Activated CD4-positive, alpha-beta T cell treated with anti-CD3 and anti-CD28 coated beads, Interleukin-2, amount 10 ng/mL, durations not matched to agents 7 days and 5 days (primary cell): ENCODE measurements around the gene TMEM145. TPM values are rescaled to one million over a fixed set of nuclear protein-coding genes. Genes with fewer than 3 reads are reported as not detected.

Source experiments
- CTCF ChIA-PET: fragments of 350-600 bp; sonication (Branson Sonifier 250); formaldehyde crosslinking; loops from one replicate; lab custom pipeline; 2021; ENCODE audit warnings: antibody characterized with exemption; lab: Charles Lee
- POLR2A ChIA-PET: fragments of 350-600 bp; sonication (Branson Sonifier 250); formaldehyde crosslinking; loops from one replicate; lab custom pipeline; 2021; ENCODE audit warnings: antibody characterized with exemption; lab: Charles Lee
- DNase-seq: peaks from one replicate; pipeline ENCODE4 v3.0.0-alpha.2; 2020
- H3K27ac Mint-ChIP-seq: one replicate; pipeline ENCODE4 v1.8.0; 2021; ENCODE audit warnings: mild to moderate bottlenecking, moderate library complexity, mixed read lengths
- H3K27me3 Mint-ChIP-seq: one replicate; pipeline ENCODE4 v1.8.0; 2021; ENCODE audit warnings: mixed read lengths
- H3K36me3 Mint-ChIP-seq: one replicate; pipeline ENCODE4 v1.8.0; 2021; ENCODE audit warnings: low read depth, mixed read lengths
- H3K4me1 Mint-ChIP-seq: one replicate; pipeline ENCODE4 v1.8.0; 2021; ENCODE audit warnings: mixed read lengths
- H3K4me3 Mint-ChIP-seq: one replicate; pipeline ENCODE4 v1.8.0; 2021; ENCODE audit warnings: mild to moderate bottlenecking, moderate library complexity, mixed read lengths
- H3K9me3 Mint-ChIP-seq: one replicate; pipeline ENCODE4 v1.8.0; 2021; ENCODE audit warnings: mixed read lengths
- total RNA-seq, 2 experiments: library from RNA; stranded (reverse); gene quantifications; one replicate each; pipeline ENCODE4 v1.2.3, GENCODE V29; 2021

TMEM145 gene
- total RNA-seq, 2 experiments from 2014 or later: not detected

GRCh38 chr19:42353341-42354015 lies 40.4 kb downstream of the TMEM145 start:
- Mint-ChIP-seq H3K4me3 (no peak overlapping the region), H3K36me3 (no peaks in the 10 kb centered on the region), H3K27me3 (no peaks in the 10 kb centered on the region), H3K9me3 (no peaks in the 10 kb centered on the region), H3K4me1 (no peaks in the 10 kb centered on the region), H3K27ac (no peak overlapping the region)
- no peak for DNase-seq
- POLR2A ChIA-PET: no interaction called here
- CTCF ChIA-PET: interaction anchor here (1.2 kb wide), 1 partner anchor 30 kb away, joined by 4 read pairs; no protein-coding TSS in a partner anchor

- H3K27me3 Mint-ChIP-seq: no peaks in the 10 kb centered on the region
- H3K4me3 Mint-ChIP-seq: no peak overlapping the region
- DNase-seq: no peak
- H3K9me3 Mint-ChIP-seq: no peaks in the 10 kb centered on the region
- CTCF ChIA-PET: no interaction called here
- H3K27ac Mint-ChIP-seq: no peak overlapping the region
- H3K4me1 Mint-ChIP-seq: no peaks in the 10 kb centered on the region
- POLR2A ChIA-PET: no interaction called here
- H3K36me3 Mint-ChIP-seq: no peaks in the 10 kb centered on the region
Observed at GRCh38 chr19:42355896-42356295, 42.8 kb downstream of the TMEM145 start.

- Mint-ChIP-seq H3K4me1 (no peaks in the 10 kb centered on the region), H3K4me3 (no peak overlapping the region), H3K36me3 (no peaks in the 10 kb centered on the region), H3K27ac (no peak overlapping the region), H3K27me3 (no peaks in the 10 kb centered on the region), H3K9me3 (no peaks in the 10 kb centered on the region)
- CTCF ChIA-PET: no interaction called here
- DNase-seq: no peak
- POLR2A ChIA-PET: no interaction called here
Observed at GRCh38 chr19:42356686-42357085, 43.6 kb downstream of the TMEM145 start.

GRCh38 chr19:42357290-42357689 lies 44.2 kb downstream of the TMEM145 start:
- H3K4me1 Mint-ChIP-seq: no peaks in the 10 kb centered on the region
- ChIA-PET CTCF (no interaction called here), POLR2A (no interaction called here)
- H3K27me3 Mint-ChIP-seq: no peaks in the 10 kb centered on the region
- no peaks in the 10 kb centered on the region for H3K36me3 Mint-ChIP-seq
- DNase-seq: no peak
- H3K9me3 Mint-ChIP-seq: no peaks in the 10 kb centered on the region
- no peak overlapping the region for H3K27ac Mint-ChIP-seq
- no peak overlapping the region for H3K4me3 Mint-ChIP-seq

GRCh38 chr19:42360787-42361544 lies 47.9 kb downstream of the TMEM145 start:
- peaks cover 2% of the 10 kb centered on the region for H3K36me3 Mint-ChIP-seq
- no peaks in the 10 kb centered on the region for H3K4me1 Mint-ChIP-seq
- peak overlapping the region; percentile 36 for H3K27ac Mint-ChIP-seq
- peaks cover 4% of the 10 kb centered on the region for H3K9me3 Mint-ChIP-seq
- CTCF ChIA-PET: interaction anchor here (0.6 kb wide), 2 partner anchors 17 to 33 kb away, joined by 3 to 4 read pairs; no protein-coding TSS in a partner anchor
- no peak for DNase-seq
- no peaks in the 10 kb centered on the region for H3K27me3 Mint-ChIP-seq
- no peak overlapping the region for H3K4me3 Mint-ChIP-seq
- POLR2A ChIA-PET: no interaction called here

GRCh38 chr19:42361545-42361910 lies 48.4 kb downstream of the TMEM145 start:
- H3K27me3 Mint-ChIP-seq: no peaks in the 10 kb centered on the region
- peaks cover 2% of the 10 kb centered on the region for H3K36me3 Mint-ChIP-seq
- no peak for DNase-seq
- no peak overlapping the region for H3K27ac Mint-ChIP-seq
- no peak overlapping the region for H3K4me3 Mint-ChIP-seq
- peaks cover 4% of the 10 kb centered on the region for H3K9me3 Mint-ChIP-seq
- POLR2A ChIA-PET: no interaction called here
- CTCF ChIA-PET: no interaction called here
- no peaks in the 10 kb centered on the region for H3K4me1 Mint-ChIP-seq

GRCh38 chr19:42362342-42362741 lies 49.2 kb downstream of the TMEM145 start:
- no peak for DNase-seq
- POLR2A ChIA-PET: no interaction called here
- no peaks in the 10 kb centered on the region for H3K27me3 Mint-ChIP-seq
- peaks cover 4% of the 10 kb centered on the region for H3K9me3 Mint-ChIP-seq
- H3K36me3 Mint-ChIP-seq: peaks cover 2% of the 10 kb centered on the region
- H3K27ac Mint-ChIP-seq: no peak overlapping the region
- no peaks in the 10 kb centered on the region for H3K4me1 Mint-ChIP-seq
- H3K4me3 Mint-ChIP-seq: no peak overlapping the region
- CTCF ChIA-PET: no interaction called here

GRCh38 chr19:42362891-42363440 lies 49.9 kb downstream of the TMEM145 start:
- Mint-ChIP-seq H3K36me3 (peaks cover 2% of the 10 kb centered on the region), H3K27ac (no peak overlapping the region), H3K9me3 (peaks cover 4% of the 10 kb centered on the region), H3K27me3 (no peaks in the 10 kb centered on the region), H3K4me1 (no peaks in the 10 kb centered on the region), H3K4me3 (no peak overlapping the region)
- ChIA-PET POLR2A (no interaction called here), CTCF (interaction anchor here (0.6 kb wide), 1 partner anchor 10 kb away, joined by 3 read pairs; no protein-coding TSS in a partner anchor)
- DNase-seq: no peak

GRCh38 chr19:42363614-42364346 lies 50.7 kb downstream of the TMEM145 start:
- no peak overlapping the region for H3K27ac Mint-ChIP-seq
- ChIA-PET CTCF (interaction anchor here (0.6 kb wide), 1 partner anchor 9 kb away, joined by 3 read pairs; no protein-coding TSS in a partner anchor), POLR2A (no interaction called here)
- H3K9me3 Mint-ChIP-seq: peaks cover 4% of the 10 kb centered on the region
- H3K36me3 Mint-ChIP-seq: peaks cover 2% of the 10 kb centered on the region
- H3K4me3 Mint-ChIP-seq: no peak overlapping the region
- no peaks in the 10 kb centered on the region for H3K27me3 Mint-ChIP-seq
- H3K4me1 Mint-ChIP-seq: no peaks in the 10 kb centered on the region
- DNase-seq: no peak

GRCh38 chr19:42366673-42367072 lies 53.6 kb downstream of the TMEM145 start:
- POLR2A ChIA-PET: no interaction called here
- DNase-seq: no peak
- peaks cover 4% of the 10 kb centered on the region for H3K9me3 Mint-ChIP-seq
- no peak overlapping the region for H3K27ac Mint-ChIP-seq
- no peaks in the 10 kb centered on the region for H3K27me3 Mint-ChIP-seq
- CTCF ChIA-PET: no interaction called here
- H3K36me3 Mint-ChIP-seq: peaks cover 2% of the 10 kb centered on the region
- no peak overlapping the region for H3K4me3 Mint-ChIP-seq
- H3K4me1 Mint-ChIP-seq: no peaks in the 10 kb centered on the region

GRCh38 chr19:42367929-42368328 lies 54.8 kb downstream of the TMEM145 start:
- Mint-ChIP-seq H3K27ac (no peak overlapping the region), H3K27me3 (no peaks in the 10 kb centered on the region), H3K36me3 (peaks cover 2% of the 10 kb centered on the region), H3K9me3 (peaks cover 4% of the 10 kb centered on the region), H3K4me1 (no peaks in the 10 kb centered on the region), H3K4me3 (no peak overlapping the region)
- ChIA-PET CTCF (no interaction called here), POLR2A (no interaction called here)
- no peak for DNase-seq

GRCh38 chr19:42368360-42368759 lies 55.3 kb downstream of the TMEM145 start:
- H3K4me1 Mint-ChIP-seq: no peaks in the 10 kb centered on the region
- H3K27ac Mint-ChIP-seq: no peak overlapping the region
- H3K36me3 Mint-ChIP-seq: peaks cover 2% of the 10 kb centered on the region
- no peaks in the 10 kb centered on the region for H3K27me3 Mint-ChIP-seq
- no peak for DNase-seq
- no peak overlapping the region for H3K4me3 Mint-ChIP-seq
- ChIA-PET POLR2A (no interaction called here), CTCF (no interaction called here)
- H3K9me3 Mint-ChIP-seq: peaks cover 4% of the 10 kb centered on the region
